A549 treated with Mapracorat at 1 μM for 4 hours (cell line): ENCODE measurements around the gene BEAN1. TPM values are rescaled to one million over a fixed set of nuclear protein-coding genes. Genes with fewer than 3 reads are reported as not detected.

Experiments used
- total RNA-seq: library from RNA; stranded (reverse); fragments of 200-300 nt; extraction: Qiagen RNA extraction; gene quantifications from 5 replicates; pipeline ENCODE4 v1.2.3, GENCODE V29; 2022

The BEAN1 gene, protein sequence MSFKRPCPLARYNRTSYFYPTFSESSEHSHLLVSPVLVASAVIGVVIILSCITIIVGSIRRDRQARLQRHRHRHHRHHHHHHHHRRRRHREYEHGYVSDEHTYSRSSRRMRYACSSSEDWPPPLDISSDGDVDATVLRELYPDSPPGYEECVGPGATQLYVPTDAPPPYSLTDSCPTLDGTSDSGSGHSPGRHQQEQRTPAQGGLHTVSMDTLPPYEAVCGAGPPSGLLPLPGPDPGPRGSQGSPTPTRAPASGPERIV
- 3.7 to 6.7 TPM (median 4.6 TPM) in 5 replicates for total RNA-seq

DNA sequence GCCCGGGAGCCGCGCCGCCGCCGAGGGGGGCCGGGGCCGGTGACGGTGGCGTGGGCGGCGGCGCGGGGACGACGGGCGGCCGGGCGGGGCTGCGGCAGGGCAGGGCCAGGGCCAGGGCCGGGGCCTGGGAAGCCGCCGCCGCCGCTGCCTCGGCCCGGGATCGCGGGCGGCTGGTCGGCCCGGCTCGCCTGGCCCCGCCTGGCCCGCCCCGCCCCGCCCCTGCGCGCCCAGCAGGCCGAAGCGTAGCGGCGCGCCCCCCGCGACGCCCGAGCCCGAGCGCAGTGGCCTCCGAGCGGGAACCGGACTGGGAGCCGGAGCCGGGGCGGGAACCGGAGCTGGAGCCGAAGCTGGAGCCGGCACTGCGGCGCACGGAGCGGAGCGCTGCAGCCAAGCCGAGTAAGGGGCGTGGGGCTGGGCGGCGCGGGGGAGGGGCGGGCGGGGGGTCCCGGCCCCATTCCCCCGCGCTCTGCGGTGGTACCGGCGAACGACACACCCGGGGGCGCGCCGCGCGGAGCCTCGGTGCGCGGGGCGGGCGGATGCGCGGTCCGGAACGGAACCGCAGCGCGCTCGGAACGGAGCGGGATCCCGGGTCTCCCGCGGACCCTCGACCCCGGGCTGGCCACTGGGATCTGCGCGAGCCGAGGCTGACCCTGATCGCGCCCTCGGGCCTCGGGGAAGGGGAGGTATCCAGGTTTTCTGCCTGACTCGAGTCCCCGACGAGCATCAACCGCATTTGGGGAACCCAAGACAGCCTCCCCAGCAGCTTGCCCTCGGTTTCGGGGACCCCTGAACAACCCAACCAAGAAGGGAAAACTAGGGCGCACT is at the start of gene BEAN1:
Gene BEAN1 (plus strand): TSS at position 260 of the 825 bp plus-strand sequence. CDS start 10,382 bp downstream, outside the sequence.

Other genes with a start within 250 kb of the BEAN1 start
- gene CDH5, start 60.6 kb upstream of the BEAN1 start, total RNA-seq, result 0.14 to 0.34 TPM (median 0.19 TPM) in 5 replicates
- gene TK2, start 122.8 kb downstream of the BEAN1 start, total RNA-seq, result 16.4 to 19.3 TPM (median 18.4 TPM) in 5 replicates
- gene CKLF, start 125.3 kb downstream of the BEAN1 start, total RNA-seq, result 66.9 to 76.0 TPM (median 71.3 TPM) in 5 replicates
- gene CMTM1, start 139.1 kb downstream of the BEAN1 start, total RNA-seq, result 0.49 to 1.8 TPM (median 1.1 TPM) in 5 replicates
- 0.15 TPM in 1 of 5 replicates, not detected in the others for gene CMTM2, start 152.2 kb downstream of the BEAN1 start, total RNA-seq
- gene CMTM3, start 177.4 kb downstream of the BEAN1 start, total RNA-seq, result 85.6 to 94.6 TPM (median 92.5 TPM) in 5 replicates